ENCODE results near the gene TBC1D1.

GRCh38 chr4:38106311-38106710, 215.4 kb downstream of the TBC1D1 start:
- TF ChIP-seq POLR2A (IDR thresholded peaks at IDR 0.05) = no peak
- no peak for TF ChIP-seq CTCF (IDR thresholded peaks at IDR 0.05)

All from prostate gland (tissue), 2 donors.